GM18526 (cell line): ENCODE data around the gene SPATA22.

Experiments used
- POLR2A ChIP-seq: IDR thresholded peaks from 3 replicates; pipeline ENCODE4 v1.6.1; 2011; ENCODE audit not compliant: insufficient read length; ENCODE audit errors: extremely low read depth

SPATA22 gene

DNA sequence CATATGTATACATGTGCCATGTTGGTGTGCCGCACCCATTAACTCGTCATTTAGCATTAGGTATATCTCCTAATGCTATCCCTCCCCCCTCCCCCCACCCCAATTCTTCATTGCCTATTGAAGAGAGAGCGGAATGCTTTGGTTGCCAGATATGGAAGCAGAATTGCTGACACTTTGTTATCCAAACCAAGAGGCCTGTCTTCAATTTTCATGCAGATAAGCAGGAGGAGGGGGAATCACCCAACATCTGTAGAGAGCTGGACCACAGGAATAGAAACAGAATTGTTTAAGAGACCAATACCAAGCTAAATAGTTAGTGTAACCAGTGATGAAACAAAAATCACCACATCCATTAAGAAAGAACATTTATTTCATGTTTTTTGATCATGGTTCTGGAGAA is 11.2 kb upstream of the SPATA22 start:
- no peak for TF ChIP-seq POLR2A

DNA sequence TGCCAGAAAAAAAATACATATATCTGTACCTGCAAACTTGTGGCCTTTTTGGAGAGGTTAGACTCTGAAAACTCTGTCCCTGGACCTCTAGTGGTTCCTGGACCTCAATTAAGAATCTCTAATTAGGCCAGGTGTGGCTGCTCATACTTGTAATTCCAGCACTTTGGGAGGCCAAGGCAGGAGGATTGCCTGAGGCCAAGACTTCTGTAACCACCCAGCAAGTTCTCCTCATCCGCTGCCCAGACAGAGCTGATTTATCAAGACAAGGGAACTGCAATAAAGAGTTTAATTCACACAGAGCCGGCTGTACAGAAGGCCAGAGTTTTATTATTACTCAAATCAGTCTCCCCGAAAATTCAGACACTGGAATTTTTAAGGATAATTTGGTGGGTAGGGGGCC is 8.4 kb upstream of the SPATA22 start:
- TF ChIP-seq POLR2A = no peak

DNA sequence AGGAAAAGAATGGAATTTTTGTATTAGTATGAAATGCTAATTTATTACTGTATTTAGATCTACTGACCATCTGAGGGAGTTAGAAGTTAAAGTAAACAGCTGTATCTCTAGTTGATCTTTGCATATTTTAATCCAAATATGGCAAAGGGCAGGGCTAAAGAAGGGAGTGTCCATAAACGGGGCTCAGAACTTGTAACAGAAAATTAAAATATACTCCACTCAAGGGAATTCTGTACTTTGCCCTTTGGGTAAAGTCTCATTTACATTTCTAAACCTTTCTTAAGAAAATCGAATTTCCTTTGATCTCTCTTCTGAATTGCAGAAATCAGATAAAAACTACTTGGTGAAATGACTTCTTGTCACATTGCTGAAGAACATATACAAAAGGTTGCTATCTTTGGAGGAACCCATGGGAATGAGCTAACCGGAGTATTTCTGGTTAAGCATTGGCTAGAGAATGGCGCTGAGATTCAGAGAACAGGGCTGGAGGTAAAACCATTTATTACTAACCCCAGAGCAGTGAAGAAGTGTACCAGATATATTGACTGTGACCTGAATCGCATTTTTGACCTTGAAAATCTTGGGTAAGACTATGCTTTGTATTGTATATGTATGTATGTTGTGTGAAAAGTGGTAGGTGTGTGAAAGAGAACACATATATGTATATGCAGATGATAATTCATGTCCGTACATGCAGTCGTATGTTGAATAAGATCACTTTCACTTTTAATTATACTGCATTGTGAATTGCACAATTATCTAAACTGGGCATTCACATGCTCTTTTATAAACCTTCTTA is 4.4 kb upstream of the SPATA22 start, which contains the start of gene ASPA:
Gene ASPA, plus strand, starts transcription at position 186 of the 799 bp plus-strand sequence. Its CDS starts 163 bp downstream, at position 349.
- no peak for TF ChIP-seq POLR2A

DNA sequence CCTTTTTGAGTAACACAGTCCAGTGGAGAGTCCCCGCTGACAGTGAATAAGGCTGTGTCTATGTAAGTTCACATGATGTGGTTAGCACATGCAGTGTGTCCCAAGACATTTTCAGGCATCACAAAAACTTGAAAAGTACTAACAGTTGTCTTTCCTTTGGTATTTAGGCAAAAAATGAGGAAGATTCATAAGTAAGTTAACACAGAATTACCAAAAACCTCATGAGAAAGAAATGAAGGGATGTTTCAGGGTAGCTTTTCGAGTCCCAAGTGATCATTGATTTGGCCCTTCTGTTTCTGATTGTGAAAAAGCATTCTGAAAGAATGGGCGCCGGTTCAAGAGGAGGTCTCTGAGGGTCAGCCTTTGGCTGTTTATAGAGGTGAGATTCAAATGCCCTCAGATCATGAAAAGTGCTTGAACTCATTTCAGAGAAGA is 3.6 kb upstream of the SPATA22 start:
- no peak for TF ChIP-seq POLR2A

DNA sequence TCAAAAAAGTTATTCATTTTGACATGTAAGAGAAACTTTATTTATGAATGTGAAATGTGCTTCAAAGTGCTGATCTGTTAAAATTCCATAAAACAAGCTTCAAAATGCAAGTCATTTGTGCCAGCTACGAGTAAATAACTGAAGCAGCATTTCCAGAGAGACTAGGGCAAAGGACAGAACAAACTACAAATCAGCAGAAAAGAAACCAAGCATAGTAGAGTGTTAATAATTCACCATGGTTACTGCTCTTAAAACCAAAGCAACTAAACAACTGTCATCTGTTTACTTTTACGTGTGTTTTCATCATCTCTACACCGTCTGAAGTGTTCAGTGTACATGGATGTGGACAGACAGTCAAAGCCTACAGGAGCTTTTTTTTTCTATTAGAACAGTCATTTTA is 2.6 kb upstream of the SPATA22 start:
- no peak for TF ChIP-seq POLR2A

DNA sequence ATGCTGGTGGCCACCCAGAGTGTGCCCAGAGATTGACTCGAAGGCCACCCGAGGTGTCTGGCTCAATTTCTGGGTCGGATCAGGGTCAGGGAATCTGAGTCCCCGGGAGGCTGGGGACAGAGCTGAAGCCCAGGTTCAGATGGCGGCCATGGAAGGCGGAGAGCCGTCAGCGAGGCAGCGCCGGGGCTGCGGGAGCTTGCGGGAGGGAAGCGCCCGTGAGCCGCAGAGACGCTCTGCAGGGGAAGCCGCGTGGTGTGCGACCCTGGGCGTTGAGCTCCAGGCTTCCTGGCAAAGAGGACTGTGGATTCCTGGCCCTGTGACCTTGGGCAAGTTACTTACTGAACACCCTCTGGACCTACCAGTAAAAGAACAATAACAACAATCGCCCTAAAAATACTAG is 518 bp upstream of the SPATA22 start:
- TF ChIP-seq POLR2A = no peak

DNA sequence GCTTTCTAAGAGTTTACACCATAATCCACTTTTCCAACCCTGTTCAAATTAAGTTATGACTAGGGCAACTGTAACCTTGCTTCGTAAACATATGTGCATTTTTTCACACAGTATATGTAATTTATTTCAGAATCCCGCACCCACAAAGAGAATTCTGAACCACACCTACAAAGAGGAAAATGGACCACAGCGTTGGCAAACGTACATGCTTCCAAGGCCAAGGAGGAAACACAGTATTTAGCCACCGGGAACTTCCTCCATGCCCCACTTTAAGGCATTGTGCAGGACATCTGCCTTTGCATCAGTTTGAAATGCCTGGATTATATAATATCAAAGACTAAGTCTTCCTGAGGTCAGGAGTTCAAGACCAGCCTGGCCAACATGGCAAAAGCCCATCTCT is 2.1 kb downstream of the SPATA22 start:
- TF ChIP-seq POLR2A = no peak

DNA sequence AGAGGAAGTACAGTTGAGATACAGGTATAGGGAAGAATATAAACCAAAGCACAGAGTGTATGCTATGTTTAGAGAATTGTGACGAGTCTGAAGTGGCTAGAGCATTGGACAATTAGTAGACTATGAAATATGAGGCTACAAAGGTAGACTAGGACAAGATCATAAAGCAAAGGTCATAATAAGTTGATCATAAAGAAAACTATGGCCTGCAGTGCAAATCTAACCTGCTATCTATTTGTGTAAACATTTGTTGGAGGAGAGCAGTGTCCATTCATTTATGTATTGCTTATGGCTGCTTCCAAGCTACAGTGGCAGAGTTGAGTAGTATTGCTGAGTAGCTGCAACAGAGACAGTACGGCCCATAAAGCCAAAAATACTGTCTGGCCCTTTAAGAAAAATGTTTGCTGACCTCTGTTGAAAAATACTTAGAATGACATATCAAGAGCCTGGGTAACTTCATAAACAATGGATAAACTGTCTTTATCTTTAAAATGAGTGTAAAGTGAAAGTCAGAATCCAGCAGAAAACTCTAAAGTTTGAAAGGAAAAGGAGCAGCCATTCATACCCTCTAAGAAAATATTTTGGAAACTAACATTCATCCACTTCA is 23.5 kb downstream of the SPATA22 start:
- no peak for TF ChIP-seq POLR2A

DNA sequence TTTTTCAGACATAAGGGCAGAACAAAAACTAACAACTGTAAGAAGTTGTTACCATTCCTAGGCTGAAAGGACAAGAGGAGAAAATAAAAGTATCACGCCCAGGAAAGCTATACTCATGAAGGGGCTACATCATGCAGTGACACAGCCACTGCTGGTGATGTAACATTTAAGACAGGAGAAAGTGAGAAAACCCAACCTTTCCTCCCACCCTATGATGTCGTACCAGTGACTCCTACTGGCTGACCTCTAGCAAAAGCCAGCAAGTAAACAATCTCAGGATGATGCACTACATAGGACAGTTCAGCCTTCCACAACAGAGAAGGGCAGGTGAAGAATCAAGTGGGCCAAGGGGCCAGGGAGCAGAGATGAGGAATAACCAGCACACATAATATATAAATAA is 24.0 kb downstream of the SPATA22 start:
- no peak for TF ChIP-seq POLR2A

DNA sequence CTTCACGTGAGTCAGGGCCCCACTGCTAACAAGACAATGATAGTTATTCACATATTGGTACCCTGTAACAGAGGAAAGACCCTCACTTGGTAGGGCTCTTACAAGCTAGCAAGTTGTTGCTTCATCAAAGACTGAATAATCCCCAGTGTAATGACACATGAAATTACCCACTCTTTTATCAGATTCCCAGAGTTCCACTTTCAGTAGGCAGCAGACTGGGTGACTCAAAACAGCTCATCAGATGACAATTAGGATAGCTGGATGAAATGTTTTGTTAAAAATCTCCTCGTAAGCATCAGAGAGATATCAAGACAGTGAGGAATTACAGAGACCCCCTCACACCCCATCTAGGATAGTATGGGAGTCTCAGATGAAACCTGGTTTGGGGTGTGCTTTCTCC is 31.2 kb downstream of the SPATA22 start:
- TF ChIP-seq POLR2A = no peak

DNA sequence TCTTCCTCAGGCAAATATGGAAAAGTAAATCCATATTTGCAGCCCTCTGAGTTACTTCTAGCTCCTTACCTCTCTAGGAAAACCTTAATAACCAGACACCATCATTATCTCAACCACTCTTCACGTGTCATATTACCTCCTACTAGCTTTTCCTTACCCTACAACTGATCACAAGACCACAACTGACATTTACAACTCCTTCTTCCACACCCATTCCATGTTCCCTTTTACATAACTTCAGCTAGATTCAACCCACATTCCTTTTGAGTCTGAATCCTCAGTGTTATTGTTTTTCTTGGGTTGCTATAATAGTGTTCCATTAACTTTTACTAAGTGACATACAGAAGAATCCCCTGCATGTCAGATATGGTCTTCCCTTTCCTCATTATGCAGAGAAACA is 33.3 kb downstream of the SPATA22 start:
- TF ChIP-seq POLR2A = no peak

DNA sequence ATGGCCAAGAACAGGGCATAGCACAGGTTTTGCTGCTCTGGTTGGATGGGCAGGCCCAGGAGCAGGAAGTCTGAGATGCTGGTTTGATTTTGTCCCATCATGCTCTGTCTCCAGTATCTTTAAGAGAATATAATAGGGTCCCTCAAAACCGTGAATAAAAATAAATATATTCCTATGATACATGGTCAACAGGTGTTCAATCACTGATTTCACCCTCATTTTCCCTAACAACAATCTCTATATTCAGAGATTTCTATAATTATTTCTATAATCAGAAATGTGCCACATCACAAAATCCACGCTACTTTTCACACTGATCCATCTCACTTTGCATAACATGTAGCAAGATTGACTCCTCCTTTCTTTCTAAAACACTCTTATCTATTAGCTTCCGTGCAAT is 37.9 kb downstream of the SPATA22 start, which contains the start of gene OR1E2:
Gene OR1E2, minus strand, starts transcription at position 101 of the 400 bp plus-strand sequence. Its CDS starts 0 bp downstream, at position 101.
- TF ChIP-seq POLR2A = no peak

DNA sequence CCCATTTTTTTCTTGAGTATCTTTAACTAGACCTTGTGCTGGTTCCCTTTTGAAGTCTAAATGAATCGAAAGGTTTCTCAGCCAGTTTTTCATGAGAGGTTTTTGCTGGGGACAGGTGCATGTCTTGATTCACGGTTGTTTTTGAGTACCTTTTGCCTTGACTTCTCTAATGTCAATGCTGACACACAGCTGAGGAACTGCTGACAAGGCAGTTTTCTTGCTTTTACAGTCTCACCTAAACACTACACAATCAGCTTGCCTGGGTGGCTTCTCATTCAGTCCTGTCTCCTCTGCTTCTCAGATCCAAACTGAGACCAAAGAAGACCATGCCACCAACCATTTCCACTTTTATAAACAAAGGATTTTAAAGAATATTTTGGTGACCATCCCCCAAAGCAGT is 53.4 kb downstream of the SPATA22 start:
- no peak for TF ChIP-seq POLR2A

DNA sequence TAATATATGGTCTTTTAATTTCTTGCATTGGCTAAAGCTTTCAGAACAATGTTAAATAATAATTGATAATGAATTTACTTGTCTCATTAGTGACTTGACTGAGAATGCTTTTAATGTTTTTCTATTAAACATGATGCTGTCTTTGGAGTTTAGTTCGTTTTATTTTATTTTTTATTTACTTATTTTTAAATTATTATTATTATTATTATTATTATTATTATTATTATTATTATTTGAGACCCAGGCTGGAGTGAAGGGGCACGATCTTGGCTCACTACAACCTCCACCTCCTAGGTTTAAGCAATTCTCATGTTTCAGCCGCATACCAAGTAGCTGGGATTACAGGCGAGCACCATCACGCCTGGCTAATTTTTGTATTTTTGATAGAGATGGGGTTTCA is 56.0 kb downstream of the SPATA22 start:
- TF ChIP-seq POLR2A = no peak

DNA sequence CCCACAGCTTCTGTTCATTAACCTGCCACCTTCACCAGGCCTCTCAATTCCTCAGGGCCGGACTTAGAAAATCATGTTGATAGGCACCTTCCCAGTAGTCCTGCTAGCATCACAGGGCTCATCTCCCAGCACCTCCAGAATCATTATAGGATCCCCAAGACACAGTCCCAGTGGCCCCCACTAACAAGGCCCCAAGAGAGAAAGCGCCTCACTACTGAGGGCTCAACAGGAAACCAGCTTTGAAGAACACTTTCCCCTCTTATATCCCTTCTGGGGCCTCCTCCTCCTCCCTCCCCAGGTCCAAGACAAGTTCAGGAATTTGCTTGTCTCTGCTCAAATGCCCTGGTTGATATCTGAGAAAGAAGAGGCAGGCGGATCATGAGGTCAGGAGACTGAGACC is 60.5 kb downstream of the SPATA22 start, which contains the start of gene OR3A3:
Gene OR3A3, plus strand, starts transcription at position 301 of the 400 bp plus-strand sequence.
- no peak for TF ChIP-seq POLR2A

DNA sequence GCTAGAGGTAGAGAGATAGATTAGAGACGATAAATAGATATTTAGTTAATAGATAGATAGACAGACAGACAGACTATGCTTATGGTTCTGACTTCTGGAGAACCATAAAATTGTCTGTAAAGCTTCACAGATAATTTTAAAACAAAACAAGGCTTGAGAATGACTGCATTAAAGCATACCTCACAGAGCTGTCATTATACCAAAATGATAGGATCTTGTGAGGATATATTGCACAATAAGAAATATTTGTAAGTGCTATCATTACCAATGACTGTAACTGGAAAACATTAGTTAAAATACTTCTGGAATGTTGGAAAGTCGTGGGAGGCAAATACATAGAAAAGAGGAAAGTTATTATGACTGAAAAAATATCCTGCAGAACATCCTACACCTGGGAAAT is 69.8 kb downstream of the SPATA22 start:
- TF ChIP-seq POLR2A = no peak
